K562 (cell line): ENCODE data around the gene ZNF514. TPM values are rescaled to one million over a fixed set of nuclear protein-coding genes. Genes with fewer than 3 reads are reported as not detected.

Experiments used
- ATAC-seq: fragments of 200-7000 bp; cut with Tn5 transposase; 3 replicates; pipeline ENCODE4 v1.9.1; 2020; ENCODE audit warnings: moderate library complexity
- BruUV-seq: library from RNA; stranded (reverse); fragments of 400-500 nt; replicated peaks from 2 replicates; lab custom pipeline; 2021; lab: Mats Ljungman, UMichigan
- CTCF ChIA-PET: fragments of 300-600 bp; formaldehyde crosslinking; extraction: SDS; loops from one replicate; lab custom pipeline; 2021; ENCODE audit warnings: low intra/inter-chr PET ratio; lab: Yijun Ruan, JAX
- POLR2A ChIA-PET: fragments of 300-600, 350-650 bp; sonication (Branson Sonifier 250); formaldehyde crosslinking; extraction: SDS; loops from one replicate; lab custom pipeline; 2021; ENCODE audit warnings: antibody characterized with exemption, inconsistent platforms; lab: Yijun Ruan, JAX
- DNase-seq, 4 experiments: peaks; one replicate each; pipeline versions ENCODE4 v3.0.0 to v3.0.0-alpha.2; 2011 to 2018; ENCODE audit warnings: low spot score in 3 of 4, mixed read lengths in 3 of 4; ENCODE audit errors: extremely low read depth in 1 of 4
- FAIRE-seq: peaks from 2 replicates; lab custom pipeline; 2011; peaks lifted over from hg19 to GRCh38; lab: Jason Lieb, UNC
- H2AFZ ChIP-seq: 2 replicates; pipeline ENCODE4 v1.6.0; 2011; ENCODE audit warnings: low read depth, low read length, control low read depth, inconsistent platforms
- H3K27ac ChIP-seq: fragments of 200-600 bp; 3 replicates; pipeline ENCODE4 v1.8.0; 2011; ENCODE audit warnings: low read depth, mild to moderate bottlenecking, control low read depth, inconsistent platforms, low read length, moderate library complexity, mixed read lengths; ENCODE audit errors: extremely low read depth
- H3K27me3 ChIP-seq, 2 experiments: fragments of 300-600 bp in 1 of 2; 2 replicates in 1 of 2; 3 replicates in 1 of 2; pipeline versions ENCODE4 v1.6.0 to v1.8.0; 2011; ENCODE audit warnings: inconsistent platforms in 2 of 2, low read length in 2 of 2, mild to moderate bottlenecking in 1 of 2, mixed read lengths in 1 of 2, moderate library complexity in 1 of 2; ENCODE audit not compliant: control insufficient read depth in 2 of 2, insufficient read depth in 2 of 2
- H3K36me3 ChIP-seq: fragments of 300-600 bp; 3 replicates; pipeline ENCODE4 v1.8.0; 2011; ENCODE audit warnings: mild to moderate bottlenecking, low read length, inconsistent platforms; ENCODE audit not compliant: control insufficient read depth, insufficient read depth
- H3K4me1 ChIP-seq, 2 experiments: fragments of 200-600 bp in 1 of 2; replicated peaks in 1 of 2; 2 replicates in 1 of 2; 3 replicates in 1 of 2; pipeline versions ENCODE4 v1.5.1 to v1.8.0; 2011; ENCODE audit warnings: inconsistent platforms in 2 of 2, low read length in 2 of 2, mild to moderate bottlenecking in 1 of 2, mixed read lengths in 1 of 2, moderate library complexity in 1 of 2; ENCODE audit not compliant: control insufficient read depth in 2 of 2, insufficient read depth in 2 of 2
- H3K4me2 ChIP-seq: 2 replicates; pipeline ENCODE4 v1.6.1; 2011; ENCODE audit warnings: low read length, control low read depth, inconsistent platforms, mixed read lengths; ENCODE audit not compliant: insufficient read depth
- H3K4me3 ChIP-seq: fragments of 200-600 bp; sonication (generic), shearing (Covaris generic); 2 replicates; pipeline ENCODE4 v1.5.1; 2016; ENCODE audit warnings: control low read depth, inconsistent platforms
- H3K79me2 ChIP-seq: fragments of 200-600 bp; 3 replicates; pipeline ENCODE4 v1.8.0; 2011; ENCODE audit warnings: low read length, inconsistent platforms; ENCODE audit not compliant: control insufficient read depth, insufficient read depth
- H3K9ac ChIP-seq, 2 experiments: 2 replicates each; pipeline versions ENCODE4 v1.6.0 to v1.6.1; 2011; ENCODE audit warnings: low read depth in 2 of 2, low read length in 2 of 2, control low read depth in 1 of 2, inconsistent platforms in 1 of 2, mild to moderate bottlenecking in 1 of 2, mixed read lengths in 1 of 2; ENCODE audit not compliant: insufficient read depth in 1 of 2
- H3K9me1 ChIP-seq: one replicate; pipeline ENCODE4 v1.6.0; 2011; ENCODE audit warnings: inconsistent platforms, mild to moderate bottlenecking, low read length, moderate library complexity; ENCODE audit not compliant: control insufficient read depth, insufficient read depth
- H3K9me3 ChIP-seq: replicated peaks from 2 replicates; pipeline ENCODE4 v1.5.1; 2011; ENCODE audit warnings: low read depth, low read length, inconsistent platforms; ENCODE audit not compliant: control insufficient read depth, insufficient read depth
- H4K20me1 ChIP-seq: replicated peaks from 2 replicates; pipeline ENCODE4 v1.6.1; 2011; ENCODE audit warnings: low read length, inconsistent platforms, mixed read lengths; ENCODE audit not compliant: control insufficient read depth, insufficient read depth
- ARID3B ChIP-seq: fragments of 250-450 bp; sonication (Bioruptor Pico); IDR thresholded peaks from 2 replicates; pipeline ENCODE4 v1.4.0; 2020; ENCODE audit warnings: borderline replicate concordance
- CAMTA2 ChIP-seq: fragments of 250-450 bp; sonication (Bioruptor Pico); conservative IDR thresholded peaks from 2 replicates; pipeline ENCODE4 v1.5.1; 2022
- COPS2 ChIP-seq: fragments of 450-650 bp; conservative IDR thresholded peaks from 2 replicates; pipeline ENCODE4 v1.6.1; 2016; ENCODE audit warnings: mild to moderate bottlenecking, moderate library complexity
- CUX1 ChIP-seq: fragments of 200-800 bp; sonication (Bioruptor generic); IDR thresholded peaks from 2 replicates; pipeline ENCODE4 v1.6.1; 2016; ENCODE audit warnings: missing genetic modification characterization, missing compliant biosample characterization
- EGR1 ChIP-seq: fragments of 450-650 bp; conservative IDR thresholded peaks from 2 replicates; pipeline ENCODE4 v1.6.1; 2017; ENCODE audit warnings: mild to moderate bottlenecking
- GATA2 ChIP-seq: sonication (generic); formaldehyde crosslinking; IDR thresholded peaks from 2 replicates; pipeline ENCODE4 v1.4.0; 2020; ENCODE audit warnings: mild to moderate bottlenecking, missing genetic modification reagents
- HOXB6 ChIP-seq: fragments of 250-450 bp; sonication (Bioruptor Pico); IDR thresholded peaks from 2 replicates; pipeline ENCODE4 v1.5.1; 2022; ENCODE audit warnings: mild to moderate bottlenecking, borderline replicate concordance
- NCOA2 ChIP-seq, 2 experiments: fragments of 450-650 bp; IDR thresholded peaks; 2 replicates each; pipeline ENCODE4 v1.6.1; 2018; ENCODE audit warnings: mild to moderate bottlenecking in 2 of 2, moderate library complexity in 1 of 2; ENCODE audit not compliant: partially characterized antibody in 2 of 2
- NFIX ChIP-seq: fragments of 250-450 bp; sonication (Bioruptor Pico); IDR thresholded peaks from 2 replicates; pipeline ENCODE4 v1.4.0; 2020; ENCODE audit warnings: low read depth, mild to moderate bottlenecking, moderate library complexity
- RBM17 ChIP-seq: fragments of 200-400 bp; formaldehyde crosslinking; IDR thresholded peaks from 2 replicates; pipeline ENCODE4 v1.6.1; 2017; ENCODE audit warnings: low read depth, mild to moderate bottlenecking, low read length, borderline replicate concordance
- TRIM28 ChIP-seq: fragments of 450-650 bp; IDR thresholded peaks from 2 replicates; pipeline ENCODE4 v1.6.1; 2017
- ZNF121 ChIP-seq: sonication (generic); formaldehyde crosslinking; conservative IDR thresholded peaks from 2 replicates; pipeline ENCODE4 v1.8.0; 2022; ENCODE audit warnings: missing genetic modification reagents
- ZNF431 ChIP-seq: sonication (generic); formaldehyde crosslinking; IDR thresholded peaks from 2 replicates; pipeline ENCODE4 v1.8.0; 2022; ENCODE audit warnings: mild to moderate bottlenecking, missing genetic modification reagents
- WGBS: fragments of 100-300 bp; shearing (Covaris generic); methylation state at CpG from one replicate; pipeline ENCODE4 v1.1.6; 2016; ENCODE audit warnings: low coverage, mixed read lengths; ENCODE audit not compliant: insufficient coverage; ENCODE audit errors: missing lambda C conversion rate; 5-methylcytosine and 5-hydroxymethylcytosine counted together
- in situ Hi-C: fragments of 300-500 bp; cut with MboI; formaldehyde crosslinking; loops from 4 replicates; pipeline ENCODE4 v1.15.0; 2018; ENCODE audit warnings: inconsistent platforms, mixed read lengths
- intact Hi-C: fragments of 100-400 bp; cut with micrococcal nuclease; formaldehyde crosslinking; loops from 2 replicates; pipeline ENCODE4 v1.14.2; 2022
- polyA plus RNA-seq, 8 experiments: library from polyadenylated mRNA; depleted of rRNA in 4 of 8; stranded (reverse) in 5 of 8; unstranded in 3 of 8; fragments of >200 nt; fragmentation: Nextera tagmentation in 2 of 8; fragmentation: Illumina TruSeq in 1 of 8; extraction: Ambion mirVana in 2 of 8; extraction: Trizol in 1 of 8; gene quantifications; 2 replicates each; pipeline versions ENCODE4 v1.2.1 to v1.2.3, GENCODE V29; 2011 to 2014; ENCODE audit warnings: inconsistent platforms in 1 of 8, missing spikeins in 1 of 8
- total RNA-seq, 7 experiments: library from RNA; depleted of rRNA in 6 of 7; stranded (reverse); fragments of >200 nt in 6 of 7; fragmentation: Illumina TruSeq in 2 of 7; extraction: Trizol in 2 of 7; gene quantifications; 2 replicates each; pipeline versions ENCODE4 v1.2.1 to v1.2.3, GENCODE V29; 2011 to 2021; ENCODE audit warnings: low replicate concordance in 1 of 7
- TF ChIP-seq, protein P1 (sequence below): sonication (generic); formaldehyde crosslinking; IDR thresholded peaks from 2 replicates; pipeline ENCODE4 v1.9.0; 2022; ENCODE audit warnings: mild to moderate bottlenecking, missing genetic modification reagents

Gene ZNF514
- total and polyA plus RNA-seq, 9 of the 15 experiments (the other 6 are each of a cell fraction or from before 2014, with no cell fraction given): 7.5 to 17.7 (median 11.4) TPM

DNA sequence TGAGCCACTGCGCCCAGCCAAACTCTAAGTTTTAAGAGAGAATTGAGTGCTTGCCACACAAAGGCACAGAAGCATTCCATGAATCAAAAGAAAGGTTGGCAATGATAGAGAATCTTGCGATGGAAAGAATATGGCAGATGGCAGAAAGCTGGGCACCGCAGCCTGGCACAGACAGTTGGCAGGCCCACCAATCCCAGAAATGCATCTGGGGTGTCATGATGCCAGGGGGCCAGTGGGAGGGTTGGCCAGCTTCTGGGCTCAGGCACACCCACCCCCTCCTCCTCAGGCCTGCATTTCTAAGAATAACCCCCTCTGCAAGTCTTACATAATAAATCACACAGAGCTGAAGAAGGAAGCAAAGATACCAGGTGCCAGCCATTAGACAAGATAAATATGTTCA, 25.5 kb upstream of the ZNF514 start (continued):
- no peak for TF ChIP-seq CUX1
- TF ChIP-seq COPS2: no peak

- no peak for FAIRE-seq
- H3K4me1 ChIP-seq: no peaks in the 10 kb centered on the region
- intact Hi-C loops: no loop called here
- ChIA-PET POLR2A (interaction anchor here (0.6 kb wide), 1 partner anchor 141 kb away, joined by 3 read pairs; no protein-coding TSS in a partner anchor), CTCF (no interaction called here)
- DNase-seq: no peak
- no peak overlapping the region for H3K4me2 ChIP-seq
- H4K20me1 ChIP-seq: no peaks in the 10 kb centered on the region
- no peaks in the 10 kb centered on the region for H3K9me1 ChIP-seq
- H3K4me3 ChIP-seq: no peak overlapping the region
- H3K79me2 ChIP-seq: no peaks in the 10 kb centered on the region
- BruUV-seq: no TSS peak
- no peaks in the 10 kb centered on the region; a peak in 1 of 5 replicates for H3K27me3 ChIP-seq
- H3K9ac ChIP-seq: no peak overlapping the region
- no peak for ATAC-seq
- in situ Hi-C loops: no loop called here
- 86% methylated on average over 16 of the region's 18 CpGs for WGBS
- H3K27ac ChIP-seq: no peak overlapping the region
- peaks cover 29% of the 10 kb centered on the region for H3K36me3 ChIP-seq
- H2AFZ ChIP-seq: no peak overlapping the region
- H3K9me3 ChIP-seq: 0 out of 2 replicates have a peak, but pooled peaks cover 2% of the 10 kb centered on the region
- TF ChIP-seq ARID3B (CRISPR knock-in tag) (no peak), NCOA2 (IDR thresholded peaks at IDR 0.05; ENCODE audit: partially characterized antibody in 2 of 2) (no peak), NFIX (CRISPR knock-in tag) (no peak), RBM17 (no peak), ZNF431 (no peak), ZNF121 (no peak), CAMTA2 (CRISPR knock-in tag) (no peak), HOXB6 (CRISPR knock-in tag) (no peak), TRIM28 (no peak), EGR1 (no peak), GATA2 (CRISPR knock-in tag) (no peak)
- TF ChIP-seq, protein P1, sequence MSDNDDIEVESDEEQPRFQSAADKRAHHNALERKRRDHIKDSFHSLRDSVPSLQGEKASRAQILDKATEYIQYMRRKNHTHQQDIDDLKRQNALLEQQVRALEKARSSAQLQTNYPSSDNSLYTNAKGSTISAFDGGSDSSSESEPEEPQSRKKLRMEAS: no peak
Measured at GRCh38 chr2:95181774-95182173, 22.1 kb upstream of the ZNF514 start.
